PC-9 (cell line): ENCODE measurements around the gene EXD2.

Experiments used
- CTCF ChIP-seq: fragments of 200-600 bp; sonication (generic); conservative IDR thresholded peaks from 2 replicates; pipeline ENCODE4 v1.6.1; 2017; ENCODE audit warnings: mixed run types, antibody characterized with exemption, mild to moderate bottlenecking, moderate library complexity
- EZH2 ChIP-seq: fragments of 200-600 bp; sonication (generic); IDR thresholded peaks from 2 replicates; pipeline ENCODE4 v1.8.0; 2017; ENCODE audit warnings: antibody characterized with exemption, low read depth

GRCh38 chr14:69152902-69153151, 38.5 kb upstream of the EXD2 start, which contains the start of gene DCAF5:
- TF ChIP-seq CTCF (no peak), EZH2 (no peak)
